Stimulated activated naive CD4-positive, alpha-beta T cell treated with Interleukin-2 at 50 U/mL for 16 hours (primary cell): Measurements from ENCODE around the gene FAM9A.

Experiments used
- DNase-seq: peaks from one replicate; lab custom pipeline; 2025; lab: John Stamatoyannopoulos, UW

FAM9A gene

GRCh38 chrX:8801041-8801599 is at the start of gene FAM9A:
Gene FAM9A, minus strand, starts transcription at chrX:8801383. Its CDS starts 1,212 bp downstream, at chrX:8800171.
- DNase-seq, result no peak

GRCh38 chrX:8850478-8850877 is 49.3 kb upstream of the FAM9A start:
- DNase-seq, result no peak

GRCh38 chrX:8849945-8850344 is 48.8 kb upstream of the FAM9A start:
- DNase-seq, result no peak

- no peak for DNase-seq
Observed at GRCh38 chrX:8849458-8849857, 48.3 kb upstream of the FAM9A start.

GRCh38 chrX:8848911-8849310 is 47.7 kb upstream of the FAM9A start:
- no peak for DNase-seq

GRCh38 chrX:8848441-8848840 is 47.3 kb upstream of the FAM9A start:
- DNase-seq, result no peak

- DNase-seq, result no peak
Observed at GRCh38 chrX:8847360-8847759, 46.2 kb upstream of the FAM9A start.

- DNase-seq, result no peak
Observed at GRCh38 chrX:8846266-8846665, 45.1 kb upstream of the FAM9A start.

GRCh38 chrX:8845469-8845868 is 44.3 kb upstream of the FAM9A start:
- DNase-seq, result no peak

GRCh38 chrX:8845060-8845459 is 43.9 kb upstream of the FAM9A start:
- no peak for DNase-seq

- no peak for DNase-seq
Observed at GRCh38 chrX:8844157-8844556, 43.0 kb upstream of the FAM9A start.

GRCh38 chrX:8841911-8842310 is 40.7 kb upstream of the FAM9A start:
- no peak for DNase-seq

GRCh38 chrX:8834392-8834791 is 33.2 kb upstream of the FAM9A start:
- DNase-seq, result no peak

GRCh38 chrX:8832582-8833378 is 31.6 kb upstream of the FAM9A start:
- DNase-seq, result no peak

GRCh38 chrX:8823698-8824097 is 22.5 kb upstream of the FAM9A start:
- DNase-seq, result no peak

- no peak for DNase-seq
Observed at GRCh38 chrX:8822002-8822401, 20.8 kb upstream of the FAM9A start.

GRCh38 chrX:8820910-8821527 is 19.8 kb upstream of the FAM9A start:
- no peak for DNase-seq

- DNase-seq, result no peak
Observed at GRCh38 chrX:8815460-8816065, 14.4 kb upstream of the FAM9A start.

- DNase-seq, result no peak
Observed at GRCh38 chrX:8813036-8813435, 11.9 kb upstream of the FAM9A start.

- no peak for DNase-seq
Observed at GRCh38 chrX:8811611-8812010, 10.4 kb upstream of the FAM9A start.

GRCh38 chrX:8808661-8809060 is 7.5 kb upstream of the FAM9A start:
- no peak for DNase-seq

GRCh38 chrX:8805974-8806373 is 4.8 kb upstream of the FAM9A start:
- no peak for DNase-seq

- no peak for DNase-seq
Observed at GRCh38 chrX:8805046-8805445, 3.9 kb upstream of the FAM9A start.
